COR-L47 (cell line): ENCODE results near the gene OR7C1.
"Not testable (repeated sequence)": the region's sequence is repeated elsewhere in the genome, so short reads cannot be mapped to it uniquely, and the experiment has no call there.

Experiments
- DNase-seq: peaks from one replicate; lab custom pipeline; 2025; lab: John Stamatoyannopoulos, UW

OR7C1 gene

GRCh38 chr19:14835011-14835410 lies at the start of gene OR7C1, which contains the start of gene OR7A5:
Gene OR7C1, minus strand, starts transcription at chr19:14835185. Its CDS starts 35,049 bp downstream, at chr19:14800136.
Gene OR7A5, minus strand, starts transcription at chr19:14835185. Its CDS starts 6,944 bp downstream, at chr19:14828241.
- no peak for DNase-seq

- no peak for DNase-seq
Observed at GRCh38 chr19:14871619-14872230, 36.7 kb upstream of the OR7C1 start.

- no peak for DNase-seq
Observed at GRCh38 chr19:14868497-14868896, 33.5 kb upstream of the OR7C1 start.

DNA sequence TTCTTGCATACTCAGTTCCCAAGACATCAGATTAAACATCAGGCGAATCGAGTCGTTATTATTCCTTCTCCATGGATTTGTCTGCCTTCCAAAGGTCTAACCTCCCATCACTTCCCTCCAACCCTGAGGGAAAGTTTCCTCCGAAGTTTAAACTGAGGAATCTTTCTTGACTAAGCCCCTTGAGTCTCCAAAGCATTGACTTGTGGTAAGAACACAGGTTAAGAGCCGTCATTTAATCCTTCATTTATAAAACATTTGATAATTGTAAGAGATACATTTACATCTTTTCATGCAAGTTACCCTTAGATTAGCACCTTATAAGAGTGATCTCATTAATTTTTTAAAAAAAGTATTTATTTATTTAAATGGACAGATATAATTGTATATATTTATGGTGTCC lies 13.8 kb upstream of the OR7C1 start, which contains the start of gene OR7A10:
OR7A10 (minus strand) TSS at position 101 of the 400 bp plus-strand sequence. CDS start 7,045 bp downstream, outside the sequence.
- no peak for DNase-seq

DNA sequence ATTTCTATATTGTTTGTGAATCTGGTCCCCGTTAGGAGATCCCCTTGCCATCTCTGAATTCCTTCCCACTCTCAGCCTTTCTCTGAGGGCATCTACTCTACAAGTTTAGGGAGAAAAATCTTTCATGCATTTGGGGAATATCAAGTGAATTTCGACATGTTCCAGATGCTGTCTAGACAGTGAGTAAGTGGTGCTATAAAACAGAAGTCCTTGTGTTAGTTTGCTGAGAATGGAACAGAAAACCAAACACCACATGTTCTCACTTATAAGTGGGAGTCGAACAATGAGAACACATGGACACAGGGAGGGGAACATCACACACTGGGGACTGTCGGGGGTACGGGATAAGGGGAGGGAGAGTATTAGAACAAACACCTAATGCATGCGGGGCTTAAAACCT lies 8.6 kb upstream of the OR7C1 start:
- DNase-seq, result no peak

DNA sequence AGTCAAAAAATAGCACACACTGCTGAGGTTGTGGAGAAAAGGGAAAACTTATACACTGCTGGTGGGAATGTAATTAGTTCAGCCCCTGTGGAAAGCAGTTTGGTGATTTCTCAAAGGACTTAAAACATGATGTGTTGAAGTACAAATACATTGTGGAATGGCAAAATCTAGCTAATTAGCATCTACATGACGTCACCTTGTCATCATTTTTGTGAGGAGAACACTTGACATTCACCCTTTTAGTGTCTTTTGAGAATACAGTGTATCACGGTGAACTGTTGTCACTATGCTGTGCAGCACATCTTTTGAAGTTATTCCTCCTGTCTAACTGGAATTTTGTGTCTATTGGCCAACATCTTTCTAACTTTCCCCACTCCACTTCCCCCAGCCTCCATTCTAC lies 8.2 kb upstream of the OR7C1 start:
- no peak for DNase-seq

DNA sequence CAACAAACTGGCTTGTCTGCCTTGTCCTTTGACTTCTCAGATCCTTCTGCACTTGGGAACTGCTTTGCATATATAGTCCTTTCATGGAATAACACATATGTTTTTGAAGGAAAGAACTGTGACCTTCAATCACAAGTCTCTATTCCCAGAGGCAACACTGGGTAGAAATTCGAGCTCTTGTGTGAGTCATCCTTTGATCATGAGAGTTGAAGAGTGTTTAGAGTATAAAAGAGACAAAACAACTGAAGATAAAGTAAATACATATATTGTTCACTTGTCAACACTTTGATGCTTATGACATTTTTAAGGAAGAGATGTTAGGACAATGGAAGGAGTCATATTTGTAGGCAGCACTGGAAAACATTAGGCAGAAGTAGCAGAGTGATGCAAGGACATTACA lies 5.2 kb upstream of the OR7C1 start:
- DNase-seq, result no peak

- DNase-seq, result no peak
Observed at GRCh38 chr19:14837391-14837790, 2.4 kb upstream of the OR7C1 start.

DNA sequence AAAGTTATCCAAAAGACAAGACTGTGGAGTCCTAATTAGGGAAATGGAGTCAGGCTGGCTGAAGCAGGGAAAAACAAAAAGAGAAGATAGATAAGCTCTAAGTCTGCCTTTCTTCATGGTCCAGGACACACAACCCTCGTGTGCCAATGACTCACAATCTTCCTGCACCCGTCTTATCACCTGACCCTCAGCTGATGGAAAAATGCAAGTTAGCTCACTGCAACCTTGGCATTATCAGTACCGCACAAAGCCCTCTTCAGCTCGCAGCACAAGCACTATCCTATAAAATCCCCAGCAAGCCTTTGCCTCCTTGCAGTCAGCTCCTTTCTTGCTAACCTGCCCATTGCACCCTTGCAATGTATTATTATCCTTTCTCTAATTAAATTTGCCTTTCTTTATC lies 4.3 kb downstream of the OR7C1 start:
- DNase-seq, result no peak

DNA sequence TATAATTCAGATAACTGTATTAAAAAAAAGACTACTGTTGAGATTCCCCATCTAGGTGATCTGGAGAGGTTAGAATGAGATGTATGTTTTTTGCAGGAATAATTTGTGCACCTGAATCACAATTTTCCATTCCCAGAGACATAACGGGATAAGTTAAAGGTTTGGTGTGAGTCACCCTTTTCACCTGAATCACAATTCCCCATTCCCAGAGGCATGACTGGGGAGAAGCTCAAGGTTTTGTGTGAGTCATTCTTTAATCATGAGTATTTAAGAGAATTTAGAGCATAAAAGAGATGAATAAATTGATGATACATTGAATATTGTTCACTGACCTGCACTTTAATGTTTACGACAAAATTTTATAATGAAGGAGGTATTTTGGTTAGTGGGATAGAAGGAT lies 9.0 kb downstream of the OR7C1 start:
- no peak for DNase-seq

DNA sequence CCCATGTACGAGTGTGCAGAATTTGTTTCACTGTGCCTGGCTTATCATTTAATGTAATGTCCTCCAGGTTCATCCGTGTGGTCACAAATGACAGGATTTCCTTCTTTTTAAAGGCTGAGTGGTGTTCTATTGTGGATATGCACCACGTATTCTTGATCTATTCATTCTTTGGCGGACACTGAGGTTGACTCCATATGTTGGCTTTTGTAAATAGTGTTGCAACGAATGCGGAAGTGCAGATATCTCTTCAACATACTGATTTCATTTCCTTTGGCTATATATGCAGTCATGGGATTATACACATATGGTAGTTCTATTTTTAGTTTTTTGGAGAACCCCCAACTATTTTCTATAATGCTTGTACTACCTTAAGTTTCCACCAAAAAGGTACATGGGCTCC lies 13.0 kb downstream of the OR7C1 start:
- no peak for DNase-seq

GRCh38 chr19:14818588-14818987 lies 16.4 kb downstream of the OR7C1 start:
- no peak for DNase-seq

GRCh38 chr19:14817052-14817451 lies 17.9 kb downstream of the OR7C1 start:
- DNase-seq, result no peak

DNA sequence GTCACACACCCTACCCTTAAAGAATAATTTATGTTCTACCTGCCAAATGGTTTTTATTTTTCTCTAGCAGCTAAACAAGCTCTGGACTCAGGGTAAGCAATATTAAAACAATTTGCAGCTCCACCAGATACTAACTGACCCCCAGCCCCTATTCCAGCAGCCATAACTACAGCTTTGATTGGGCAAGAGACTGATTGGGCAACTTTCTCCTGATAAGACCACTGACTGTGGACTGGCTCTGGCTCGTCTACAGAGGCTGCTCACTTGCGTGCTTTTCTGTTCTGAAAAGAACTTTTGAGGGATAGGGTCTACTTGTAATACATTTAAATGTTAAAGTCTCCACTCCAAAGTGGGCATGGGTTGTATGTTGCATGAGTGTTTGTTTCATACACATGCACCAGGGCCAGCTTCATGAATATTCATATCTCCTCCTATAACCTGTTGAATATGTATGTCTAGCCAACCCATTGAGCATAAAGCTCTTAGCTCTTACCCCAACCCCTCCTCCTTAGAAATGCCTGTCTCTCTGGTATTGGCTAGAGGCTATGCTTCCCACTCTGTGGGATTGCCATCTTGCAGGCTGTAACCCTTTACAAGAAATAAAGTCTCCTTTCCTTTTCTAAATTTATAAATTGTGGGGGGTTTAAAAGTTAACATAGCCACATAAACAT lies 19.9 kb downstream of the OR7C1 start:
- no peak for DNase-seq

- no peak for DNase-seq
Observed at GRCh38 chr19:14809272-14810057, 25.5 kb downstream of the OR7C1 start.

DNA sequence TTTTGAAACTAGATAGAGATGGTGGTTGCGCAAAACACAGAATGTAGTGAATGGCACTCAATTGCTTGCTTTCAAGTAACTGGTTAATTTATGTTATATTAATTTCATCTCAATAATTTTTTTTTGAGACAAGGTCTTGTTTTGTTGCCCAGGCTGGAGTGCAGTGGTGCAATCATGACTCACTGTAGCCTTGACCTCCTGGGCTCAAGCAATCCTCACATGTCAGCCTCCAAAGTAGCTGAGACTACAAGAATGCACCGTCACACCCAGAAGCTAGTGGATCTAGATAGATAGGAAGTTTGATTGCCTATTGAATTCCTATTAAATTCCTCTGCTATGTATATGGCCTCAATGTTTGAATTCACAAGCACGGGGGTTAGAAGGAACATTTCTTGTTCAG lies 30.2 kb downstream of the OR7C1 start:
- no peak for DNase-seq

DNA sequence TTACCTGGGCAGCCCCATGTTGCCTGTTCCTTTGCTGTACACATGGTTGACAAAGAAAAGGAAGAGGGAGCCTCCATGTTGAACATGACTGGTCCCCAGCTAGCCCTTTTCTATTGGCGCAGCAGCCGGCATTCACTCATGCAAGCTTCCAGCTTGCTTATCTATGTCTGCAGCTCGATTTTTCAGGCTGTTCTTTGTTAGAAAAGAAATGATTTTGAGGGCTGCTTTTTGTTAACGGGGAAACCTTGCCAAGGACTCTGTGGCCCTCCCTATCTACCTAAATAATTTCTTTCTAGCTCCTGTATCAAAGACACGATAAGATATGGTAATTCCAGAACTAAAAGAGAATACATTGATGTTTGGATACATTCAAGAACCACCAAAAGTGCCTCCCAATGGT lies 36.2 kb downstream of the OR7C1 start:
- no peak for DNase-seq

DNA sequence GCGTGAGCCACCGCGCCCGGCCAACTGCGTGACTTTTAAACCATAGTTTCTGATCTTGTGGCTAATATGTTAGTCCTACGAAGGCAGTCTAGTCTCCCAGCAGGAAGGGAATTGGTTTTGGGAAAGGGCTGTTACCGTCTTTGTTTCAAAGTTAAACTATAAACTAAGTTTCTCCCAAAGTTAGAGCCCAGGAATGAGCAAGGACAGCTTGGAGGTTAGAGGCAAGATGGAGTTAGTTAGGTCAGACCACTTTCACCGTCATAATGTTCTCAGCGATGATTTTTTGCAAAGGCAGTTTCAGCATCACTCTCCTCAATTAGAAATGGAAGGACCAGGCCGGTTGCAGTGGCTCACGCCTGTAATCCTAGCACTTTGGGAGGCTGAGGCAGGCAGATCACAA lies 39.0 kb downstream of the OR7C1 start:
- DNase-seq, result no peak

DNA sequence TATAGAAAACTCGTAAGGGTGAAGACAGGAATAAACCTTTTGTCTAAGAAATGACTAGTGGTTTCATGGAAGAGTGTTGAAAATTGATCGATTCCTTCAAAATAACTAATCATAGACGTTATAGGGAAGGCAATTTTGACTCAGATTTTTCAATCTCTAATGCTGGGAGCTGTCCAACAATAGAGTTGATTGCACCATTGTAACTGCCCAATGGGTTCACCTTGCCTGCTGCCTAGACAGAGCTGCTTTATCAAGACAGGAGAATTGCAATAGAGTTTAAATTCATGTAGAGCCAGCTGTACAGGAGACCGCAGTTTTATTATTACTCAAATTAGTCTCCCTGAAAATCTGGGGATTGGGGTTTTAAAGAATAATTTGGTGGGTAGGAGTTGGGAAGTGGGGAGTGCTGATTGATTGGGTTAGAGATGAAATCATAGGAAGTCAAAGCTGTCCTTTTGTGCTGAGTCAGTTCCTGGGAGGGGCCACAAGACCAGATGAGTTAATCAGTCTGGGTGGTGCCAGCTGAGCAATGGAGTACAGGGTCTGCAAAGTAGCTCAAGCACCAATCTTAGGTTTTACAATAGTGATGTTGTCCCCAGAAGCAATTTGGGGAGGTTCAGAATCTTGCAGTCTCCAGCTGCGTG lies 39.8 kb downstream of the OR7C1 start:
- DNase-seq, result no peak

- not testable (repeated sequence) for DNase-seq
Observed at GRCh38 chr19:14792250-14792649, 42.7 kb downstream of the OR7C1 start.

DNA sequence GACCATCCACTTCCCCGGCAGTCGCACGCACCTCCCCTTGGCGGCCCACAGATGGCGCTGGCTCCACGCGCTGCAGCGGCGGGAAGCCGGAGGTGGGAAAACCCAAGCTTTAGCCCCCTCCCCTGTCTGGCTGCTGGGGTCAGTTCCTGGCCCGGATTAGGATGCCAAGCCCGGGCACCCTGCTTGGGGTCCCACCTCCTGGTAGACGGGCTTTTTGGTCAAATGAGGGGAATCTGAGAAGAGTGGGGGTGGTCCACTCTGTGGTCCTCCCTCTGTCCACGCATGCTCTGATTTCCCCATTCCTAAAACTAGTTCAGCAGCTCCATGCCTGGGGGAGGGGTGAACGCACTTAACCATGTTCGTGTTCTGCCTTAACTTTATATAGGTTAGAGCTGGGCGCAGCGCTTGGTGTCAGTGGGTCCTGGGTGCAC lies 48.5 kb downstream of the OR7C1 start:
- no peak for DNase-seq

DNA sequence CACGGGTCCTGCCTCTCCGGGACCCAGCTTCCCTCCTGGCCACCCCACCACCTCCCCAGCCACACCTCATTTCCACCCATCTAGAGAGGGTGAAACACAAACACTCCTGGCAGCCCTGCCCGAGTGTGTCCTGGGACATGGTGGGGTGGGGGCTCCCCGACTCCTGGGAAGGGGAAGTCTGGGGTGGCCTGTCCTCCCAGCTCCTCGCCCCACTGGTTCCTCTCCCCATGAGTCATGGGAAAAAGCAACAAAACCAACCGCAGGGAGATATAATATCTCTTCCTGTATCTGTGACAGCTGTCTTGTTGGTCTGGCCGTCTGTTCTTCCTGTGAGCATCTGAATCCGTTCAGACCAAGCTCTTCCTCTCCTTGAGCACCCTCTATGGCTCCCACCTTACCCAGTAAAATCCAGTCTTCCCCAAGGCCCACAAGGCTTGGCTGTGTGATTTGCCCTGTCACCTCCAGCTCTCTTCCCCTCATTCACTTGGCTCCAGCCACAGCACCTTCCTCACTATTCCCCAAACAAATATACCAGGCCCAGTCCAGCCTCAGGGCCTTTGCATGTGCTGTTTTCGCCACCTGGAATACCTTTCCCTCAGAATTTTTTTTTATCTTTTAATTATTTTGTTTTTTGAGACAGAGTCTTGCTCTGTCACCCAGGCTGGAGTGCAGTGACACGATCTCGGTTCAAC lies 49.7 kb downstream of the OR7C1 start:
- DNase-seq, result not testable (repeated sequence)
